Prostate gland (tissue), 2 donors: ENCODE results near the gene GPR108.

Experiments
- POLR2A ChIP-seq: fragments of 450-650 bp; IDR thresholded peaks from one replicate; pipeline ENCODE4 v1.6.1; 2016; ENCODE audit warnings: antibody characterized with exemption, mild to moderate bottlenecking
- TF ChIP-seq, protein P1 (sequence below), 4 experiments: fragments of 200-600 bp in 2 of 4; fragments of 450-650 bp in 2 of 4; sonication (generic) in 2 of 4; IDR thresholded peaks; 1 replicate in 3 of 4; 2 replicates in 1 of 4; pipeline ENCODE4 v1.5.1; 2016 to 2019; ENCODE audit warnings: antibody characterized with exemption in 4 of 4, mild to moderate bottlenecking in 2 of 4, moderate library complexity in 2 of 4

DNA sequence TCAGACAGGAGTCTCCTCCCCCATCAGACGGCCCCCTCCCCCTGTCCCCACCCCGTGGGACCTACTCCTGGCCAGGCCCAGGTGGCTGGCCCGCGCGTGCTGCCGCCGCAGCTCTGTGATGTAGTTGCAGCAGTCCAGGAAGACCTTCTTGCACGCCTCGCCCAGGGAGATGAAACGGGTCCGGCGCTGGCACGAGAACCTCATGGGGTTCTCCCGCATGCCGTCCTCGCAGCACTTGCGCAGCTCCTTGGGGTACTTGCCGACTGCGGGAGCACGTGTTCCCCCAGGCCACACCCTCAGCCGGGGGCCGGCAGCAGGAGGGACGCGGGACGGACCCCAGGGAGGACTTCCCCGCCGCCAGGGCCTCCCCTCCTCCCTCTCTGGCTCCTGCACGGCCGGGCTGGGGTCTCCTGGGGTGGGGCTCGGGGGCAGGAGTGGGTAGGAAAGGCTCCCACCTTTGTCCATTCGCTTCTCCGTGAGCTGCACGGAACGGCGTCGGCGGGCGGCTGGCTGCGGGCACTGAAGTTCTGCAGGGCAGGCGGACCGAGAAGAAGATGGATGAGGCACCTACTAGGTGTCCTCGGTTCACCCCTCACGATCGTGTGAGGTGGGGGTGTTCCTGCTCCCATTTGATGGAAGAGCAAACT, 30.2 kb downstream of the GPR108 start:
- TF ChIP-seq, protein P1, sequence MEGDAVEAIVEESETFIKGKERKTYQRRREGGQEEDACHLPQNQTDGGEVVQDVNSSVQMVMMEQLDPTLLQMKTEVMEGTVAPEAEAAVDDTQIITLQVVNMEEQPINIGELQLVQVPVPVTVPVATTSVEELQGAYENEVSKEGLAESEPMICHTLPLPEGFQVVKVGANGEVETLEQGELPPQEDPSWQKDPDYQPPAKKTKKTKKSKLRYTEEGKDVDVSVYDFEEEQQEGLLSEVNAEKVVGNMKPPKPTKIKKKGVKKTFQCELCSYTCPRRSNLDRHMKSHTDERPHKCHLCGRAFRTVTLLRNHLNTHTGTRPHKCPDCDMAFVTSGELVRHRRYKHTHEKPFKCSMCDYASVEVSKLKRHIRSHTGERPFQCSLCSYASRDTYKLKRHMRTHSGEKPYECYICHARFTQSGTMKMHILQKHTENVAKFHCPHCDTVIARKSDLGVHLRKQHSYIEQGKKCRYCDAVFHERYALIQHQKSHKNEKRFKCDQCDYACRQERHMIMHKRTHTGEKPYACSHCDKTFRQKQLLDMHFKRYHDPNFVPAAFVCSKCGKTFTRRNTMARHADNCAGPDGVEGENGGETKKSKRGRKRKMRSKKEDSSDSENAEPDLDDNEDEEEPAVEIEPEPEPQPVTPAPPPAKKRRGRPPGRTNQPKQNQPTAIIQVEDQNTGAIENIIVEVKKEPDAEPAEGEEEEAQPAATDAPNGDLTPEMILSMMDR (IDR thresholded peaks at IDR 0.05): no peak
- TF ChIP-seq POLR2A: no peak
